IMR-90 (cell line): ENCODE measurements around the gene PPP1CA. TPM values are rescaled to one million over a fixed set of nuclear protein-coding genes. Genes with fewer than 3 reads are reported as not detected.

ENCODE experiments used
- ATAC-seq: fragments of 200-7000 bp; cut with Tn5 transposase; 2 replicates; pipeline ENCODE4 v1.9.1; 2020; ENCODE audit warnings: low read depth, mild to moderate bottlenecking, moderate library complexity
- BruUV-seq: library from RNA; stranded (reverse); fragments of 400-500 nt; replicated peaks from 2 replicates; lab custom pipeline; 2021; lab: Mats Ljungman, UMichigan
- CTCF ChIA-PET: fragments of 300-600 bp; formaldehyde crosslinking; extraction: SDS; loops from one replicate; lab custom pipeline; 2021; ENCODE audit warnings: antibody characterized with exemption; lab: Yijun Ruan, JAX
- POLR2A ChIA-PET: fragments of 300-600 bp; sonication (Branson Sonifier 250); formaldehyde crosslinking; loops from one replicate; lab custom pipeline; 2022; ENCODE audit warnings: antibody characterized with exemption; ENCODE audit not compliant: unreplicated experiment; lab: Charles Lee
- DNase-seq: peaks from one replicate; pipeline ENCODE4 v3.0.0; 2013
- H2AFZ ChIP-seq: replicated peaks from 2 replicates; pipeline ENCODE3; 2013; ENCODE audit warnings: low read length, mild to moderate bottlenecking; ENCODE audit not compliant: poor library complexity
- H2AK5ac ChIP-seq: 2 replicates; pipeline ENCODE4 v1.6.1; 2013; ENCODE audit warnings: low read depth, low read length, inconsistent platforms
- H2AK9ac ChIP-seq: replicated peaks from 2 replicates; pipeline ENCODE3; 2013; ENCODE audit warnings: mild to moderate bottlenecking, low read depth, low read length, moderate library complexity; ENCODE audit not compliant: poor library complexity
- H2BK120ac ChIP-seq: 2 replicates; pipeline ENCODE4 v1.6.1; 2013; ENCODE audit warnings: low read depth, low read length, inconsistent platforms
- H2BK15ac ChIP-seq: 3 replicates; pipeline ENCODE4 v1.6.1; 2013; ENCODE audit warnings: low read depth, low read length, inconsistent platforms
- H2BK20ac ChIP-seq: 2 replicates; pipeline ENCODE4 v1.6.1; 2013; ENCODE audit warnings: low read depth, mild to moderate bottlenecking, inconsistent platforms, low read length, moderate library complexity
- H2BK5ac ChIP-seq: 2 replicates; pipeline ENCODE4 v1.6.1; 2013; ENCODE audit warnings: mild to moderate bottlenecking, low read depth, low read length, inconsistent platforms; ENCODE audit not compliant: poor library complexity, severe bottlenecking
- H3K14ac ChIP-seq: replicated peaks from 2 replicates; pipeline ENCODE4 v1.6.1; 2013; ENCODE audit warnings: low read depth, low read length, inconsistent platforms
- H3K18ac ChIP-seq: 2 replicates; pipeline ENCODE4 v1.6.1; 2013; ENCODE audit warnings: low read depth, low read length, control low read depth
- H3K23ac ChIP-seq: 2 replicates; pipeline ENCODE4 v1.6.1; 2013; ENCODE audit warnings: low read depth, low read length, inconsistent platforms
- H3K27ac ChIP-seq: 2 replicates; pipeline ENCODE4 v1.5.1; 2013; ENCODE audit warnings: mild to moderate bottlenecking, control low read depth, low read length; ENCODE audit not compliant: insufficient read depth
- H3K27me3 ChIP-seq: 2 replicates; pipeline ENCODE4 v1.6.1; 2013; ENCODE audit warnings: low read length; ENCODE audit not compliant: control insufficient read depth, insufficient read depth
- H3K36me3 ChIP-seq: 2 replicates; pipeline ENCODE4 v1.6.1; 2013; ENCODE audit warnings: low read length, mixed read lengths; ENCODE audit not compliant: control insufficient read depth, insufficient read depth
- H3K4ac ChIP-seq: 2 replicates; pipeline ENCODE4 v1.6.1; 2013; ENCODE audit warnings: low read depth, low read length, inconsistent platforms
- H3K4me1 ChIP-seq: 2 replicates; pipeline ENCODE4 v1.6.1; 2013; ENCODE audit warnings: low read length, mixed read lengths; ENCODE audit not compliant: control insufficient read depth, insufficient read depth
- H3K4me2 ChIP-seq: 2 replicates; pipeline ENCODE4 v1.6.1; 2013; ENCODE audit warnings: low read depth, mild to moderate bottlenecking, control low read depth, low read length, moderate library complexity
- H3K4me3 ChIP-seq: 2 replicates; pipeline ENCODE4 v1.5.1; 2013; ENCODE audit warnings: low read depth, mild to moderate bottlenecking, control low read depth, low read length, moderate library complexity; ENCODE audit not compliant: insufficient read depth
- H3K56ac ChIP-seq: 2 replicates; pipeline ENCODE4 v1.6.1; 2013; ENCODE audit warnings: low read length, inconsistent platforms; ENCODE audit not compliant: insufficient read depth; ENCODE audit errors: extremely low read depth
- H3K79me1 ChIP-seq, 2 experiments: 2 replicates each; pipeline ENCODE4 v1.6.1; 2013; ENCODE audit warnings: low read length in 2 of 2, inconsistent platforms in 1 of 2, low read depth in 1 of 2
- H3K9ac ChIP-seq: 2 replicates; pipeline ENCODE4 v1.6.1; 2013; ENCODE audit warnings: low read depth, low read length, control low read depth
- H3K9me1 ChIP-seq: 2 replicates; pipeline ENCODE4 v1.6.1; 2013; ENCODE audit warnings: low read length, inconsistent platforms; ENCODE audit not compliant: insufficient read depth
- H3K9me3 ChIP-seq: 2 replicates; pipeline ENCODE4 v1.6.1; 2013; ENCODE audit warnings: low read length; ENCODE audit not compliant: control insufficient read depth, insufficient read depth
- H4K20me1 ChIP-seq: 2 replicates; pipeline ENCODE4 v1.6.1; 2013; ENCODE audit warnings: low read length, inconsistent platforms; ENCODE audit not compliant: insufficient read depth
- H4K5ac ChIP-seq: 2 replicates; pipeline ENCODE4 v1.6.1; 2013; ENCODE audit warnings: mild to moderate bottlenecking, low read depth, low read length, control low read depth
- H4K8ac ChIP-seq, 2 experiments: 2 replicates each; pipeline ENCODE4 v1.6.1; 2013; ENCODE audit warnings: low read depth in 2 of 2, low read length in 2 of 2, control low read depth in 1 of 2, inconsistent platforms in 1 of 2
- H4K91ac ChIP-seq: 2 replicates; pipeline ENCODE4 v1.6.1; 2013; ENCODE audit warnings: low read depth, low read length, inconsistent platforms; ENCODE audit not compliant: insufficient read depth
- BHLHE40 ChIP-seq: fragments of 150-350 bp; IDR thresholded peaks from 2 replicates; pipeline ENCODE4 v1.6.1; 2016; ENCODE audit warnings: mild to moderate bottlenecking, low read depth, low read length
- CEBPB ChIP-seq: IDR thresholded peaks from 2 replicates; pipeline ENCODE4 v1.6.1; 2012; ENCODE audit warnings: low read depth, low read length, improper control_type of control experiment
- CHD1 ChIP-seq: IDR thresholded peaks from 2 replicates; pipeline ENCODE4 v1.6.1; 2012; ENCODE audit warnings: low read depth, low read length, improper control_type of control experiment
- CTCF ChIP-seq: conservative IDR thresholded peaks from 2 replicates; pipeline ENCODE4 v1.5.1; 2012; ENCODE audit warnings: mild to moderate bottlenecking, low read depth, low read length, improper control_type of control experiment
- MAFK ChIP-seq: IDR thresholded peaks from 2 replicates; pipeline ENCODE4 v1.6.1; 2012; ENCODE audit warnings: low read depth, low read length, improper control_type of control experiment
- MAZ ChIP-seq: IDR thresholded peaks from 2 replicates; pipeline ENCODE4 v1.6.1; 2012; ENCODE audit warnings: low read depth, mild to moderate bottlenecking, low read length, improper control_type of control experiment, moderate library complexity, borderline replicate concordance
- NFE2L2 ChIP-seq: fragments of 150-350 bp; IDR thresholded peaks from 2 replicates; pipeline ENCODE4 v1.6.1; 2016; ENCODE audit warnings: low read depth, mild to moderate bottlenecking, low read length
- POLR2A ChIP-seq: IDR thresholded peaks from 2 replicates; pipeline ENCODE4 v1.6.1; 2012; ENCODE audit warnings: mild to moderate bottlenecking, low read depth, low read length
- RAD21 ChIP-seq: IDR thresholded peaks from 2 replicates; pipeline ENCODE4 v1.6.1; 2012; ENCODE audit warnings: low read length, improper control_type of control experiment
- RFX5 ChIP-seq: IDR thresholded peaks from 2 replicates; pipeline ENCODE4 v1.8.0; 2012; ENCODE audit warnings: low read depth, mild to moderate bottlenecking, low read length, moderate library complexity
- WGBS, 2 experiments: methylation state at CpG; one replicate each; pipeline versions ENCODE4 v1.1.5 to v1.1.7; 2013; ENCODE audit warnings: missing lambda C conversion rate in 2 of 2; ENCODE audit not compliant: insufficient read length in 1 of 2; ENCODE audit errors: extremely low coverage in 2 of 2; 5-methylcytosine and 5-hydroxymethylcytosine counted together
- dilution Hi-C: fragments of 300-500 bp; cut with HindIII; formaldehyde crosslinking; loops from one replicate; pipeline ENCODE4 v1.14.3; 2018; ENCODE audit warnings: low sequenced_read_pairs; ENCODE audit not compliant: unreplicated experiment
- in situ Hi-C: fragments of 300-500 bp; cut with MboI; formaldehyde crosslinking; loops from 3 replicates; pipeline ENCODE4 v1.14.3; 2019; ENCODE audit warnings: low sequenced_read_pairs, inconsistent platforms, mixed read lengths
- intact Hi-C: fragments of 100-400 bp; cut with micrococcal nuclease; formaldehyde crosslinking; loops from 2 replicates; pipeline ENCODE4 v1.10.0; 2022
- polyA plus RNA-seq, 3 experiments: library from polyadenylated mRNA; depleted of rRNA; stranded (reverse); fragments of >200 nt; gene quantifications; 2 replicates each; pipeline ENCODE4 v1.2.3, GENCODE V29; 2012; ENCODE audit warnings: low replicate concordance in 1 of 3
- total RNA-seq: library from RNA; depleted of rRNA; stranded (reverse); fragments of >200 nt; gene quantifications from 2 replicates; pipeline ENCODE4 v1.2.3, GENCODE V29; 2012
- TF ChIP-seq, protein P1 (sequence below): fragments of 150-350 bp; IDR thresholded peaks from 2 replicates; pipeline ENCODE4 v1.6.1; 2017; ENCODE audit warnings: mild to moderate bottlenecking, antibody characterized with exemption, low read length, low read depth

Gene PPP1CA
- total and polyA plus RNA-seq, 2 of the 4 experiments (the other 2 are of a cell fraction), result 228 to 313 TPM

DNA sequence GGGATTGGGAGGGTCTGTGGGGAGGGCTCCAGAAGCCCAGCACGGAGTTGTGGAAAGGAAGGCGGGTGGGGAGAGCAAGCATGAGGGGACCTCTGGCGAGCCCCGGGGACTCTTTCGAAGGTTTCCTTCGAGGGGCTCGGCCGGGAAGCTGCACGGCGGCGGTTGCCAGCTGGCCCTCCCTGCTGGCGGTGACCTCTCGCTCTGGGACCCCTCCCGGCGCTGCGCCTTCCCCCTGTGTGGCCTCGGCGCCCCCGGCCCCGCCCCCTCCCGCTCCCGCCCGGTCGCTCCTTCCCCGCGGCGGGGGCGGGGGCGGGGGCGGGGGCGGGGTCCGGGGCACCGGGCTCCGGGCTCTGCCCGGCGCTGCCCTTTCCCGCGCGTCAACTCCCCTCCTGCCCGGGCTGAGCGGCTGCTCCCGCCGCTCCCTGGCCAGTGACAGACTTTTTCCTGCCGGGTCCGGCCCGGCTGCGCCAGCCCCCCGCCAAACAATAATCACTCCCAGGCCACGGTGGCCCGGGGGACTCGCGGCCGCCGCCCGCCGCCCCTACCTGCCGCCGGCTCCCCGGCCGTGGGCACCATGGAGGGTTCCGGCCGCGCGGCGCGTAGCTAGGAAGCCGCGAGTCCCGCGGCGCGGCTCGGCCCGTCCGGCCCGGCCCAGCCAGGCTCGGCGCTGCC is 29.2 kb downstream of the PPP1CA start:
- H3K27me3 ChIP-seq, result no peaks in the 10 kb centered on the region

More for the DNA sequence above, 29.2 kb downstream of the PPP1CA start:
- peak overlapping the region; percentile 94 for H3K27ac ChIP-seq
- in situ Hi-C loops, result no loop called here
- H3K36me3 ChIP-seq, result peaks cover 3% of the 10 kb centered on the region; the same call in 1 of the 2 replicates
- H2BK20ac ChIP-seq, result 0 out of 2 replicates have a peak overlapping the region, but pooled peaks have one; percentile 57
- H3K4ac ChIP-seq, result peak overlapping the region; percentile 92
- peak overlapping the region; percentile 73 for H3K9ac ChIP-seq
- POLR2A ChIA-PET, result no interaction called here
- H3K9me3 ChIP-seq, result no peaks in the 10 kb centered on the region
- H2BK120ac ChIP-seq, result peak overlapping the region; percentile 83
- H3K9me1 ChIP-seq, result peaks cover 32% of the 10 kb centered on the region
- H2BK5ac ChIP-seq, result peak overlapping the region; percentile 93
- CTCF ChIA-PET, result interaction anchor here (1.0 to 2.3 kb wide), 2 partner anchors 16 to 27 kb away, joined by 3 to 6 read pairs; no protein-coding TSS in a partner anchor
- peak overlapping the region; percentile 13 to 78; a peak in 2 of 4 replicates for H4K8ac ChIP-seq
- peak overlapping the region; percentile 78 for H3K4me3 ChIP-seq
- peak overlapping the region; percentile 71 for H3K4me2 ChIP-seq
- H3K14ac ChIP-seq, result peak overlapping the region; percentile 89
- H3K23ac ChIP-seq, result peak overlapping the region; percentile 99
- DNase-seq (no peak), ATAC-seq (peak; percentile 5)
- peak overlapping the region; percentile 95 for H2AK9ac ChIP-seq
- BruUV-seq, result no TSS peak
- H4K20me1 ChIP-seq, result peaks cover 43% of the 10 kb centered on the region
- H3K56ac ChIP-seq, result peak overlapping the region; percentile 43; the same call in 1 of the 2 replicates
- peak overlapping the region; percentile 18; the same call in 1 of the 2 replicates for H3K18ac ChIP-seq
- dilution Hi-C loops, result no loop called here
- peak overlapping the region; percentile 27 for H4K5ac ChIP-seq
- peaks cover 48% of the 10 kb centered on the region for H3K4me1 ChIP-seq
- H2BK15ac ChIP-seq, result peak overlapping the region; percentile 36; the same call in 1 of the 3 replicates
- TF ChIP-seq CEBPB, result no peak
- no peak for TF ChIP-seq MAZ
- no peak for TF ChIP-seq RAD21
- TF ChIP-seq, protein P1, sequence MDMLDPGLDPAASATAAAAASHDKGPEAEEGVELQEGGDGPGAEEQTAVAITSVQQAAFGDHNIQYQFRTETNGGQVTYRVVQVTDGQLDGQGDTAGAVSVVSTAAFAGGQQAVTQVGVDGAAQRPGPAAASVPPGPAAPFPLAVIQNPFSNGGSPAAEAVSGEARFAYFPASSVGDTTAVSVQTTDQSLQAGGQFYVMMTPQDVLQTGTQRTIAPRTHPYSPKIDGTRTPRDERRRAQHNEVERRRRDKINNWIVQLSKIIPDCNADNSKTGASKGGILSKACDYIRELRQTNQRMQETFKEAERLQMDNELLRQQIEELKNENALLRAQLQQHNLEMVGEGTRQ, result no peak
- no peak; the same call in 1 of the 2 replicates for TF ChIP-seq POLR2A
- no peak for TF ChIP-seq BHLHE40
- TF ChIP-seq RFX5, result no peak
- no peak for TF ChIP-seq MAFK
- no peak for TF ChIP-seq CTCF
- no peak for TF ChIP-seq CHD1
- no peak for TF ChIP-seq NFE2L2
- peak overlapping the region; percentile 83 for H2AFZ ChIP-seq
- H3K79me1 ChIP-seq, result peaks cover 5 to 45% of the 10 kb centered on the region in 2 experiments; a peak in 3 of 4 replicates
- H2AK5ac ChIP-seq, result peak overlapping the region; percentile 98
- H4K91ac ChIP-seq, result peak overlapping the region; percentile 88; the same call in 1 of the 2 replicates
- intact Hi-C loops, result no loop called here
- 0% methylated on average over 21 of the region's 78 CpGs; no CpG with 5 or more reads in 1 of the 2 experiments for WGBS, 2 experiments
